ENCODE results near the gene ANTKMT. TPM values are rescaled to one million over a fixed set of nuclear protein-coding genes. Genes with fewer than 3 reads are reported as not detected.

ANTKMT gene
- total and polyA plus RNA-seq, 12 donors: 23.3 to 91.1 (median 31.7) TPM

GRCh38 chr16:672851-673250 is 48.1 kb upstream of the ANTKMT start:
- Histone ChIP-seq H3K4me1 (peaks cover 8 to 35% (median 25%) of the 10 kb centered on the region in 9 donors), H3K36me3 (peaks cover 0 to 51% (median 35%) of the 10 kb centered on the region in 9 donors), H3K9me3 (no peaks in the 10 kb centered on the region), H3K4me3 (no peak overlapping the region), H3K27me3 (peaks cover 0 to 22% (median 0%) of the 10 kb centered on the region in 7 donors), H3K27ac (no peak overlapping the region)
- no peak for TF ChIP-seq CTCF (IDR thresholded peaks at IDR 0.05)
- intact Hi-C loops (cut with DNase I): no loop called here
- ATAC-seq (no peak), DNase-seq (no peak)
- WGBS, 2 donors: 93 to 94% methylated on average over 21 of the region's 21 CpGs

GRCh38 chr16:673399-673991 is 47.5 kb upstream of the ANTKMT start:
- Histone ChIP-seq H3K4me1 (peaks cover 8 to 34% (median 24%) of the 10 kb centered on the region in 9 donors), H3K4me3 (no peak overlapping the region), H3K27me3 (peaks cover 0 to 22% (median 0%) of the 10 kb centered on the region in 7 donors), H3K9me3 (no peaks in the 10 kb centered on the region), H3K27ac (peak overlapping the region in 1 of 10 donors; percentile 75), H3K36me3 (peaks cover 0 to 51% (median 35%) of the 10 kb centered on the region in 9 donors)
- intact Hi-C loops (cut with DNase I): no loop called here
- no peak for TF ChIP-seq CTCF (IDR thresholded peaks at IDR 0.05)
- 91 to 93% methylated on average over 17 to 18 of the region's 18 CpGs for WGBS, 2 donors
- DNase-seq (no peak), ATAC-seq (no peak)

GRCh38 chr16:674214-674881 is 46.6 kb upstream of the ANTKMT start:
- DNase-seq: no peak

More at GRCh38 chr16:674214-674881, 46.6 kb upstream of the ANTKMT start:
- Histone ChIP-seq H3K4me3 (no peak overlapping the region), H3K9me3 (no peaks in the 10 kb centered on the region), H3K4me1 (peaks cover 6 to 32% (median 20%) of the 10 kb centered on the region in 9 donors), H3K27me3 (peaks cover 0 to 22% (median 0%) of the 10 kb centered on the region in 7 donors), H3K27ac (peak overlapping the region in 8 of 10 donors; percentile 20 to 75 (median 45)), H3K36me3 (peaks cover 0 to 50% (median 35%) of the 10 kb centered on the region in 9 donors)
- intact Hi-C loops (cut with DNase I): no loop called here
- no peak for TF ChIP-seq CTCF (IDR thresholded peaks at IDR 0.05)
- 65 to 67% methylated on average over 22 of the region's 22 CpGs for WGBS, 2 donors
- peak in 6 of 8 donors; percentile 2 to 47 (median 18) for ATAC-seq

All from heart right ventricle (tissue), 16 donors.